ENCODE data around the gene FGD5.

- TF ChIP-seq POLR2A (IDR thresholded peaks at IDR 0.05) (no peak), CTCF (IDR thresholded peaks at IDR 0.05) (no peak)
These were observed 107.8 kb downstream of the FGD5 start for GRCh38 chr3:14926592-14926991.

All from esophagus squamous epithelium (tissue), 4 donors.